HCT116 (cell line): ENCODE measurements around the gene SRSF7. TPM values are rescaled to one million over a fixed set of nuclear protein-coding genes. Genes with fewer than 3 reads are reported as not detected.

ENCODE experiments used
- ATAC-seq: fragments of 200-7000 bp; cut with Tn5 transposase; 2 replicates; pipeline ENCODE4 v1.9.1; 2020; ENCODE audit warnings: mild to moderate bottlenecking, moderate library complexity
- BruUV-seq: library from RNA; stranded (reverse); fragments of 400-500 nt; replicated peaks from 2 replicates; lab custom pipeline; 2021; lab: Mats Ljungman, UMichigan
- CTCF ChIA-PET: fragments of 300-600 bp; sonication (Branson Sonifier 250); formaldehyde crosslinking; loops from one replicate; lab custom pipeline; 2021; ENCODE audit warnings: antibody characterized with exemption; lab: Charles Lee
- POLR2A ChIA-PET: fragments of 300-600, 350-600 bp; sonication (Branson Sonifier 250); formaldehyde crosslinking; loops from one replicate; lab custom pipeline; 2021; ENCODE audit warnings: antibody characterized with exemption; lab: Charles Lee
- RAD21 ChIA-PET, 2 experiments: fragments of 300-600 bp; sonication (Branson Sonifier 250); formaldehyde crosslinking; loops; one replicate each; lab custom pipeline; 2023; ENCODE audit warnings: low total read pairs in 2 of 2; ENCODE audit not compliant: uncharacterized antibody in 2 of 2, unreplicated experiment in 2 of 2, low non-redundant PET in 1 of 2; lab: Charles Lee
- DNase-seq: peaks from one replicate; pipeline ENCODE4 v3.0.0-alpha.2; 2010; ENCODE audit warnings: low read depth, low spot score
- H2AFZ ChIP-seq: fragments of 200-600 bp; shearing (Covaris generic), sonication (generic); 2 replicates; pipeline ENCODE4 v1.6.1; 2017; ENCODE audit warnings: low read depth, mixed run types, mixed read lengths, antibody characterized with exemption, low read length; ENCODE audit not compliant: poor library complexity, severe bottlenecking
- H3K27ac ChIP-seq: 2 replicates; pipeline ENCODE4 v1.5.1; 2012; ENCODE audit warnings: low read depth, low read length
- H3K27me3 ChIP-seq: fragments of 200-600 bp; sonication (generic); 2 replicates; pipeline ENCODE4 v1.6.1; 2016; ENCODE audit warnings: mixed run types, low read length, mixed read lengths; ENCODE audit not compliant: insufficient read depth
- H3K36me3 ChIP-seq, 2 experiments: fragments of 200-500 bp in 1 of 2; fragments of 200-600 bp in 1 of 2; sonication (Bioruptor generic) in 1 of 2; sonication (generic) in 1 of 2; 2 replicates each; pipeline versions ENCODE4 v1.5.1 to v1.6.1; 2014 to 2016; ENCODE audit warnings: low read length in 2 of 2, inconsistent platforms in 1 of 2, mixed read lengths in 1 of 2, mixed run types in 1 of 2; ENCODE audit not compliant: insufficient read depth in 2 of 2, control insufficient read depth in 1 of 2
- H3K4me1 ChIP-seq, 2 experiments: fragments of 200-600 bp in 1 of 2; sonication (generic) in 1 of 2; 2 replicates each; pipeline versions ENCODE4 v1.5.1 to v1.6.1; 2012 to 2017; ENCODE audit warnings: low read length in 2 of 2, inconsistent platforms in 1 of 2, mild to moderate bottlenecking in 1 of 2, mixed read lengths in 1 of 2, mixed run types in 1 of 2, moderate library complexity in 1 of 2; ENCODE audit not compliant: insufficient read depth in 2 of 2, control insufficient read depth in 1 of 2
- H3K4me2 ChIP-seq: fragments of 200-600 bp; sonication (generic); 2 replicates; pipeline ENCODE4 v1.6.1; 2017; ENCODE audit warnings: mixed run types, low read length, mixed read lengths
- H3K4me3 ChIP-seq, 2 experiments: fragments of 200-600 bp in 1 of 2; sonication (generic) in 1 of 2; replicated peaks in 1 of 2; 2 replicates each; pipeline ENCODE4 v1.5.1; 2011 to 2016; ENCODE audit warnings: low read length in 2 of 2, control low read depth in 1 of 2, low read depth in 1 of 2, mild to moderate bottlenecking in 1 of 2, mixed read lengths in 1 of 2, mixed run types in 1 of 2
- H3K79me2 ChIP-seq: fragments of 200-600 bp; sonication (generic); 2 replicates; pipeline ENCODE4 v1.6.1; 2017; ENCODE audit warnings: mild to moderate bottlenecking, mixed run types, low read length, moderate library complexity, mixed read lengths; ENCODE audit not compliant: insufficient read depth
- H3K9ac ChIP-seq: fragments of 200-600 bp; sonication (generic); 2 replicates; pipeline ENCODE4 v1.6.1; 2016; ENCODE audit warnings: low read length, mixed read lengths
- H3K9me2 ChIP-seq: fragments of 200-600 bp; sonication (generic), shearing (Covaris generic); 2 replicates; pipeline ENCODE4 v1.6.1; 2017; ENCODE audit warnings: mixed run types, mild to moderate bottlenecking, moderate library complexity; ENCODE audit not compliant: insufficient read depth
- H3K9me3 ChIP-seq, 2 experiments: fragments of 200-500 bp in 1 of 2; fragments of 200-600 bp in 1 of 2; sonication (Bioruptor generic) in 1 of 2; sonication (generic) in 1 of 2; 2 replicates each; pipeline ENCODE4 v1.6.1; 2014 to 2017; ENCODE audit warnings: low read length in 2 of 2, mixed read lengths in 2 of 2, inconsistent platforms in 1 of 2, low read depth in 1 of 2, mild to moderate bottlenecking in 1 of 2, mixed run types in 1 of 2, moderate library complexity in 1 of 2; ENCODE audit not compliant: control insufficient read depth in 1 of 2, insufficient read depth in 1 of 2
- H4K20me1 ChIP-seq: fragments of 200-600 bp; sonication (generic), shearing (Covaris generic); 2 replicates; pipeline ENCODE4 v1.6.1; 2017; ENCODE audit warnings: mixed run types, mild to moderate bottlenecking, moderate library complexity; ENCODE audit not compliant: insufficient read depth
- EZH2 ChIP-seq: fragments of 200-600 bp; sonication (generic); IDR thresholded peaks from 2 replicates; pipeline ENCODE4 v1.6.1; 2017; ENCODE audit warnings: antibody characterized with exemption, mixed run types
- EZH2phosphoT487 ChIP-seq: fragments of 200-600 bp; IDR thresholded peaks from 2 replicates; pipeline ENCODE4 v1.6.1; 2018; ENCODE audit warnings: antibody characterized with exemption, borderline replicate concordance
- JUND ChIP-seq: IDR thresholded peaks from 2 replicates; pipeline ENCODE4 v1.6.1; 2012
- SP1 ChIP-seq: IDR thresholded peaks from 2 replicates; pipeline ENCODE4 v1.6.1; 2012; ENCODE audit warnings: low read depth
- SRF ChIP-seq: IDR thresholded peaks from 2 replicates; pipeline ENCODE4 v1.6.1; 2012; ENCODE audit warnings: low read depth
- TCF7L2 ChIP-seq: IDR thresholded peaks from 2 replicates; pipeline ENCODE4 v1.7.0; 2011; ENCODE audit warnings: borderline replicate concordance, inconsistent platforms; ENCODE audit not compliant: insufficient read depth, insufficient read length; ENCODE audit errors: extremely low read depth
- ZNF274 ChIP-seq: fragments of 200-500 bp; sonication (Bioruptor generic); IDR thresholded peaks from 2 replicates; pipeline ENCODE4 v1.6.1; 2014; ENCODE audit warnings: mild to moderate bottlenecking, low read depth, low read length, inconsistent platforms
- intact Hi-C: fragments of 100-400 bp; cut with micrococcal nuclease; formaldehyde crosslinking; loops from 2 replicates; pipeline ENCODE4 v1.10.0; 2022
- total RNA-seq: library from RNA; stranded (reverse); gene quantifications from one replicate; pipeline ENCODE4 v1.2.1, GENCODE V29; 2021; ENCODE audit not compliant: unreplicated experiment
- TF ChIP-seq, protein P1 (sequence below): IDR thresholded peaks from 2 replicates; pipeline ENCODE4 v1.6.1; 2012; ENCODE audit warnings: low read depth
- TF ChIP-seq, protein P2 (sequence below): IDR thresholded peaks from 2 replicates; pipeline ENCODE4 v1.6.1; 2012

The SRSF7 gene
- total RNA-seq, 1 experiment from 2014 or later, result 215 TPM

GRCh38 chr2:38706846-38707345 lies 44.3 kb downstream of the SRSF7 start:
- BruUV-seq, result no TSS peak
- no peak overlapping the region for H2AFZ ChIP-seq
- no peak overlapping the region for H3K4me2 ChIP-seq
- TF ChIP-seq, protein P1, sequence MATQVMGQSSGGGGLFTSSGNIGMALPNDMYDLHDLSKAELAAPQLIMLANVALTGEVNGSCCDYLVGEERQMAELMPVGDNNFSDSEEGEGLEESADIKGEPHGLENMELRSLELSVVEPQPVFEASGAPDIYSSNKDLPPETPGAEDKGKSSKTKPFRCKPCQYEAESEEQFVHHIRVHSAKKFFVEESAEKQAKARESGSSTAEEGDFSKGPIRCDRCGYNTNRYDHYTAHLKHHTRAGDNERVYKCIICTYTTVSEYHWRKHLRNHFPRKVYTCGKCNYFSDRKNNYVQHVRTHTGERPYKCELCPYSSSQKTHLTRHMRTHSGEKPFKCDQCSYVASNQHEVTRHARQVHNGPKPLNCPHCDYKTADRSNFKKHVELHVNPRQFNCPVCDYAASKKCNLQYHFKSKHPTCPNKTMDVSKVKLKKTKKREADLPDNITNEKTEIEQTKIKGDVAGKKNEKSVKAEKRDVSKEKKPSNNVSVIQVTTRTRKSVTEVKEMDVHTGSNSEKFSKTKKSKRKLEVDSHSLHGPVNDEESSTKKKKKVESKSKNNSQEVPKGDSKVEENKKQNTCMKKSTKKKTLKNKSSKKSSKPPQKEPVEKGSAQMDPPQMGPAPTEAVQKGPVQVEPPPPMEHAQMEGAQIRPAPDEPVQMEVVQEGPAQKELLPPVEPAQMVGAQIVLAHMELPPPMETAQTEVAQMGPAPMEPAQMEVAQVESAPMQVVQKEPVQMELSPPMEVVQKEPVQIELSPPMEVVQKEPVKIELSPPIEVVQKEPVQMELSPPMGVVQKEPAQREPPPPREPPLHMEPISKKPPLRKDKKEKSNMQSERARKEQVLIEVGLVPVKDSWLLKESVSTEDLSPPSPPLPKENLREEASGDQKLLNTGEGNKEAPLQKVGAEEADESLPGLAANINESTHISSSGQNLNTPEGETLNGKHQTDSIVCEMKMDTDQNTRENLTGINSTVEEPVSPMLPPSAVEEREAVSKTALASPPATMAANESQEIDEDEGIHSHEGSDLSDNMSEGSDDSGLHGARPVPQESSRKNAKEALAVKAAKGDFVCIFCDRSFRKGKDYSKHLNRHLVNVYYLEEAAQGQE, result no peak
- no peak for TF ChIP-seq EZH2
- TF ChIP-seq, protein P2, sequence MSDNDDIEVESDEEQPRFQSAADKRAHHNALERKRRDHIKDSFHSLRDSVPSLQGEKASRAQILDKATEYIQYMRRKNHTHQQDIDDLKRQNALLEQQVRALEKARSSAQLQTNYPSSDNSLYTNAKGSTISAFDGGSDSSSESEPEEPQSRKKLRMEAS, result no peak
- TF ChIP-seq ZNF274, result no peak
- no peak for TF ChIP-seq JUND
- TF ChIP-seq SRF, result no peak
- no peak for TF ChIP-seq EZH2phosphoT487
- no peak for TF ChIP-seq TCF7L2
- no peak for TF ChIP-seq SP1
- TF ChIP-seq, all 23 proteins: peak for 0
- Histone ChIP-seq H3K27me3 (no peaks in the 10 kb centered on the region), H3K36me3 (no peaks in the 10 kb centered on the region), H3K9me2 (no peaks in the 10 kb centered on the region), H3K79me2 (no peaks in the 10 kb centered on the region), H3K27ac (no peak overlapping the region), H3K4me1 (no peaks in the 10 kb centered on the region), H3K9me3 (no peaks in the 10 kb centered on the region), H4K20me1 (no peaks in the 10 kb centered on the region), H3K4me3 (no peak overlapping the region), H3K9ac (no peak overlapping the region)
- CTCF ChIA-PET, result no interaction called here
- POLR2A ChIA-PET, result no interaction called here
- RAD21 ChIA-PET, result no interaction called here
- DNase-seq (no peak), ATAC-seq (no peak)
- intact Hi-C loops, result no loop called here
